Measurements from ENCODE around the gene JAKMIP1.

The JAKMIP1 gene

DNA sequence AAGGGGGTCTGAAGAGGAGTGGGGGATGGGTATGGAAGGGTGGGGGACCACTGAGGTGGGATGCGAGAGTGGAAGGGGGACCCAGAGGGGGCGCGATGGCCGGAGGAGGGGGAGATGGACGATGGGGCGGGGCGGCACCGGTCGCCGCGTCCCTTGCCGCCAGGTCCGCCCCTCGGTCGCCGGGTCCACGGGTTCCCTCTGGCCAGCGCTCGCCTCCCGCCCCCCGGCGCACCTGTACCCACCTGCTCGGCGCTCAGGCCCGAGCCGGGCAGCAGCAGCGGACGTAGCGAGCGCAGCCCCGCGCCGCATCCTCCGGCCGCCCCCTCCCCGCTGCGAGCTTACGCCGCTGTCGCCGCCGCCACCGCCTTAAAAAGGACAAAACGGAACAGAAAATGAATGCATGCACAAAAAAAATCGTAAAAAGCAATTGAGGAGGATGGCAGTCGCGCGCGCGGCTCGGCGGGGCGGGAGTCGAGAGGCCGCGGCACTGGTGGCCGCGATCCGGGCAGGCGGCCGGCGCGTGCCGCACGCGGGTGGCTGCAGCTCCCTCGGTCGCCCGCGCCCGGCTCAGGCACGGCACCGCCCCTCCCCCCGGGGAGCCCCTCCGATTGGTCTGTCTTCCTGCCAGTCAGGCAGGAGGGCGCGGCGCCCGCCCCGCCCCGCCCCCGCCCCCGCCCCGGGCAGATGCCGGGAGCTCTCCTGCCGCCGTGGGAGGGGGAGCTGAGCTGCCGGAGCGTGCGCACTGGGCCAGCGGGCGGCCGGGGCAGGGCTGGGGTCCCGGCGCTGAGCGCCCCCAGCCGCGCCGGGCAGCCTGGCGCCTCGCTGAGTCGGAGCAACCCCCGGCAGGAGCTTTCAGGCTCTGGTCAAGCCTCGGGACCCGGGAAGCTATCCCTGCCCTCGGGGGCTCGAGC is at the start of gene JAKMIP1:
JAKMIP1 (minus strand) TSS at position 539 of the 911 bp plus-strand sequence. CDS start 87,699 bp downstream, outside the sequence.
- peak; percentile 92 for DNase-seq

DNA sequence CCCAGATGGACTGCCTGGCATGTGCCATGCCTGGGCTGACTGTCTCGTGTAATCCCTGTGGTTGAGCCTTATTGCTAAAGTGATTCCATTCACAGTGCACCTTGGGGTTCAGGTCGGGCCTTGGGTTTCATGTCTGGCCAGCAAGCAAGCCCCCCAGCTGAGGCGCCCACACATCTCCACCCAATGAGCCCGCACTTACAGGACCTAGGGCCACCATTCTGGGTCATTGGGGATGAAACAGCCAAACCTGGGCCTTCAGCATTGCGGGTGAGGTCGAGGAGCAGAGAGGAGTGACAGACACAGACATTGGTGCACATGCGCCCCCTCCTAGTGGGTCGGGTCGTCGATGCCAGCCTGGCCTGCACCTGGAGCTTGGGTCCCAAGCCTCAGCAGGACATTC is 48.0 kb upstream of the JAKMIP1 start:
- no peak for DNase-seq

DNA sequence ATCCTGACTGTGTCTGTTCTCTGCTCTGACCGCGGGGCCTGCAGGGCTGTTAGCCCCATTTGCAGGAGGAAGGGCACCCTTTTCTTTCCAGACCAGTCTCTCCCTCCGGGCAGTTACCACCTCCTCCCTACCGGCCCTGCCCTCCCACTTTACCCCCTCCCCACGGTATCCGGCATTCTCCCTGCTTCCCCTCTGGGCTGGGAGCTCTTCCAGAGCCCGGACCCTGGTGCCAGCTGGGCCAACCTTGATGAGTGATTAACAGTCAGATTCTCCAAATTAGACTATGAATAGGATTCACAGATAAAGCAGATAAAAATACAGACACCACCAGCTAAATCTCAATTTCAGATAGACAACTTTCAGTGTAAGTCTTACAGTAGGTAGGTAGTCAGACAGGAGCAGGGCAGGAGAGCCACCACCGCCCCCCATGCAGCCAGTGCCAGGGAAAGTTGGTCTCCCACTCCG is 45.9 kb upstream of the JAKMIP1 start:
- no peak for DNase-seq

DNA sequence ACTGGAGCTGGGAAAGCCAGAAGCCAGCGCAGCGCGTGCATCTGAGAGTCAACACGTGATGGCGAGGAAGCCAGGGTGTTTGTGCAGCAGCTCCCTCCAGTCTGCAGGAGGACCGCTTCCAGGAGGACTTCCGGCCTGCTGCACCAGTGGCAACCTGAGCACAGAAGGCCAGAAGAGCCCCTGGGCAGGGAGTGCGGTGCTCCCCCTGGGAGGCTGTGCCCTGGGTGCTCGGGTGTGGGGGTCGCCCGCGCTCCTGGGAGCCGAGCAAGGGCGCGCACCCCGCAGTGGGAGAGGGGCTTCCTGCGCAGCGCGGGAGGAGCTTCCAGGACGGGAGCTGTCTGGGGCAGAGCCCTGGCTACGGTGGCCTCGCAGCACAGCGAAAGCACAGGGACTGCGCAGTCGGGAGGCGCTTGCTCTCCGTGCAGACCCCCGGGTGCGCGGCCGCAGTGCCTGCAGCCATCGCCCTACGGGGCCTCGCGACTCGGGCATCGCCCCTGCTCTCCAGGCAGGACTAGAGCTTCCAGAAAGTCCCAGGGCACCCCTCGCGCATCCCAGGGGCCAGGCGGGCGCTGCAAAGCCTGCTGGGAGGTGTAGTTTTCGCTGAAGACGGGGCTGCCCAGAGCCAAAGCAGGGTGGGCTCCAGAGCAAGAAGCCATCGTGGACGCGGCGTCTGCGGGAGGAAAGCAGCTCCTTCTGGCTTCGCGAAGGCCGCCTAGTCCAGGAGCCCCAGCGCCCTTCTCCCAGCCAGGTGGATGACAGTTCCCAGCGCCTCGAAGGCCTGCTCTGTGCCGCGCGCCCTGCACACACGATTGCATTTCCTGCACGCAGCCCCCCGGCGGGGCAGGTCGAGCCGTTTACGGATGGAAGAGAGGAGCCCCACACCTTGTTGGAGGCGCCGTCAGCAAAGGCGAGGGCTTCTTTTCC is 45.2 kb upstream of the JAKMIP1 start:
- DNase-seq = no peak

DNA sequence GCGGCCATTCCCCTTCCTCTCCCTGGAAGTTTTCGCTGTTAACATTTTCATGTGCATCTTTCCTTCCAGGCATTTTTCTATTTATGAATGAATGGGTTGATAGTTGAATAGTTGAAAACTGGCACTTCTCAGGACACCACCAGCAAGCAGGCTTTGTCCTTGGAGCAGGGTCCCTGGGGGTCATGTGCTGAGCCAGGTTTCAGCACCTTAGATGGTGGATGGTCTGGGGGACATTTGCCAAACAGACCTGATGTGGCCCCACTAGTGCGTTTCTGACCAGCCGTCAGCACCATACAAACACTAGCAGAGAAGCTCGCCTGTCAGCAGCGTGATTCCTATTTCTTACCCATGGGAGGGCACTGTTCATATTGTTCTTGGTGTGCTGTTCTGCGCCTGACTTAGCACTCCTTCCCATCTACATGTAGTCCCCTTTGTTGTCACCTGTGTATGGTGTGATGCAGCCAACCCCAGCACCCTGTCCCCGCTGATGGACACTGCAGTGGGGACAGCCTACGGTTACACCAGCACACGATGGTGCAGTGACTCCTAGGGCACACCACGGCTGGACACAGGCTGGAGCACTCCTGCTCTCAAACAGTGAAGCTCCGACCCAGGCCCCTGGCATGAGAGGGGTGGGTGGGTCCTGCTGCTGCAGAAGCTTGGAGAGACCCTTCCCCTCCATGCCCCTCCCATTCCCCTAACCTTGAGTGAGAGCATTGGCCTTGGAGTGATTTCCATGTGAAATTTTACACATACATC is 42.1 kb upstream of the JAKMIP1 start:
- DNase-seq = no peak

DNA sequence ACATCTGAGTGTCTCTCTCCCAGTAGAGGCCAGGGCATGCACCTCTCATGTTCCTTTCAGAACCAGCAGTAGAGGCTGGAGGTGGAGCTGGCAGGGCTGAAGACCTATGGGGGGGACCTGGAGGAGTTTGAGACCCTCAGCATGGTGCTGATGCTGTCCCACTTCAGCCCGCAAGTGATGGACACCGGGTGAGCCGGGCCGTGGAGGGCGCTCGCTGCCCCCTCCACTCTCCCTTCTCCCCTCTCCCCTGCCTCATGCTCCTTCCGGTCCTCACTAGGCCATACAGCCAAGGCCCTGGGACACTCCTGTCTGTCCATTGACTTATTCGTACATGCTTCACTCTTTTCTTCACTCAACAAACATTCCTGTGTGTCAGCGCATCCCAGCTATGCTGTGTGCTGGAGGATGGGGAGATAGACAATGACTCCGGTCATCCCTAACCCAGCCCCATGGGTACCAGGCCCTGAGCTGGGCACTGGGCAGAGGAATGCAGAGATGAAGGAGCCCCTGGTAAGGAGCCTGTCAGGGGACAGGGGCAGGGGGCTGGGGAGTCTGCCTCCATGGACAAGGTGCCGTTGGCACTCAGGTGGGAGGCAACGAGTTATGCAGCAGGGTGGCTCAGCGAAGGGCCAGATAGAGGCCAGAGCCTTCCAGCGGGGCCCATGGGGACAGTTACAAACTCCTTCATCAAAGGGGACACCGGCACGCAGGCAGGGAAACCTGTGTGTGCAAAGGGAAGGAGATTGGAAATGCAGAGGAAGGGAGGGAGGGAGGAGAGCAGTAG is 40.9 kb upstream of the JAKMIP1 start:
- no peak for DNase-seq

DNA sequence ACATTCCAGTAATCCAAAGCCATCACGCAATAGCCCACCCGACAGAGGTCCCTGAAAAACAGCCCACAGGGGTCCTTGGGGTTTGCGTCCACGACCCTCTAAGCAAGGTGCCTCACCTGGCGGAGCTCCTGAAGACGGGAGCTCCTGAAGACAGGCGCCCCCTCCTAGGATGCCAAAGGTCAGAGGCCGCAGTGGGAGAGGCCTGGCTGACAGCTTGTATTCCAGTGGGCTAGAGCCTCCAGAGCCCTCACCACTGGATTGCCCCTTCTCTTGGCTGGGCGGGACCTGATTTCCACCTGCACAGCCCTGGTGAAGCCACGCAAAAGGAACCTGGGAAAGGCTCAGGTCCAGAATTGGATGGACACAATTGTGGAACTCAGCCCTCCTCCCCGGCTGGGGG is 39.6 kb upstream of the JAKMIP1 start:
- no peak for DNase-seq

DNA sequence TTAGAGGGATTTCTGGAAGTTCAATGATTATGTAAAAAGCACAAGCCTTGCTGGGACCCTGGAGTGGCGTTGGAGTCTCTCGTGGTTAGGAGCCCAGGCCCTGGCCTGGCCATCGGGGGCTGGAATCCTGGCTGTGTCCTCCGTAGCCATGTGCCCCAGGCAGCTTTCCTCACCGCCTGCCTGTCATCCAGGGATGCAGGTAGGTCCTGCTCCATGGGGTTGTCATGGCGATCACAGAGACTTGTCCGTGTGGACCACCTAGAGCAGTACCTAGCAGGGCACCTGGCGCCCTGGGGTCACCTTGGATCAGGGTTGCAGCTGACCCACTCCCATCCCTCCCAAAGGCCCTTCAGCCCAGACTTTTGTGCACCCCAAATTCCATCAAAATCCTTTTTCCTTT is 39.1 kb upstream of the JAKMIP1 start:
- no peak for DNase-seq

DNA sequence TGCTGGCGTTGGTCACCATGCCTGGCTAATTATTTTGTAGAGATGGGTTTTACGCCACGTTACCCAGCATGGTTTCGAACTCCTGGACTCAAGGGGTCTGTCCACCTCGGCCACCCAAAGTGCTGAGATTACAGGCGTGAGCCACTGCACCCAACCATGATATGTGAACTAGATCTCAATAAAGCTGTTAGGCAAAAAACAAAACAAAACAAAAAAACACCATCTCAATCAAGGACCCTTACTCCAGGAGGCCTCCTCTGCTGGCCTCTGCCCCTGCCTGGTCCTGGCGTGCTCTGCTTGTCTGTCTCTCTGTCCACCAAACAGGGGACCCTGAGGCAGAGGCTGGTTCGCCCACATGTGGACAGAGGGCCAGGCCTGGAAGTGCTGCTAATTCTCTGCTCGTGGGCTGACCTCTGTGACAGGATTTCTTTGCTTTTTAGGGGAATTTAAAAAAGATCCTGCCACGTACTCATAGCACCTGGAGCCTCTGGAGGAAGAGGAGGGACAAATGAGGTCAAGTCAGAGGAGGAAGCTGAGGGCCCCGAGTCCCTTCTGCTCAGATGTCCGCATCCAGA is 36.6 kb upstream of the JAKMIP1 start:
- no peak for DNase-seq

DNA sequence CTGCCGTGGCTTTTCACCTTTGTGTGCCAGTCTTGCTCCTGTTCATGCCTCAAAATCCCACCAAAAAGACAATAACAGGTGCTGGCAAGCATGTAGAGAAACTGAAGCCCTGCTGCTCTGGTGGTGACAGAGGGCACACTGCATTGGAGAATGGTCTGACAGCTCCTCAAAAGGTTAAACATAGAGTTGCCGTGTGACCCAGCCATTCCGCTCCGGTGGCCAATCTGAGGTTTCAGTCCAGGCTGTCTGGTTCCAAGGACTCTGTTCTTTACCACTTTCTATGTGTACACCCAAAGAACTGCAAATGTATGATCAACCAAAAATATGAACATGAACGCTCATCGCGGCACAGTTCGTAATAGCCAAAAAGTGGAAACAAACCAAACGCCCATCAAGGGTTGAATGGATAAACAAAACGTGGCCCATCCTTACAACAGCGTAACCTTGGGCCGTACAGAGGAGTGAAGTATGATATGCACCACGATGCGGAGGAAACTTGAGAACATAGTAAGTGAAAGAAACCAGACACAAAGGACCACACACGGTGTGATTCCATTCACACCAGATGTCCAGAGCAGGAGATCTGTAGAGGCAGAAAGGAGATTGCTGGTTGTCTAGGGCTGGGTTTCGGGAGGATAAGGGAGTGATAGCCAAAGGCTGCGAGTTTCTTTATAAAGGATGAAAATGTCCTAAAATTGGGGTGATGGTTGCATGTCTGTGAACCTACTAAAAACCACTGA is 35.7 kb upstream of the JAKMIP1 start:
- DNase-seq = no peak

DNA sequence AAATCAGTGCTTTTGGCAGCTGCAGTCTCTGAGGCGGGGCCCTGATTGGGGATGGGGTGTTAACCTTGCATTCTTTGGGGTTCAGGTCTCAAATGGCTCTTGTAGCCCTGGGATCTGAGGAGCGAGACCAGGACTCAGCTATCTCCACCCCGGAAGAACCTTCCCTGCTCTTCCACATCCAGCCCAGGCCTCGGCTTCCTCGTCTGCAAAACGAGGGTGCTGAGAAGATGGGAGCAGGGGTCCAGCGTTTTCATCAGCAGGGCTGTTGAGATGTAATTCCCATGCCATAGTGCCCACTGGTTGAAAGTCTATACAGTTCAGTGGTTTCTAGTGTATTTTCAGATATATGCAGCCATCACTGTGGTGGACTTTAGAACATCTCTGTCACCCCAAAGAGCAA is 34.7 kb upstream of the JAKMIP1 start:
- no peak for DNase-seq

DNA sequence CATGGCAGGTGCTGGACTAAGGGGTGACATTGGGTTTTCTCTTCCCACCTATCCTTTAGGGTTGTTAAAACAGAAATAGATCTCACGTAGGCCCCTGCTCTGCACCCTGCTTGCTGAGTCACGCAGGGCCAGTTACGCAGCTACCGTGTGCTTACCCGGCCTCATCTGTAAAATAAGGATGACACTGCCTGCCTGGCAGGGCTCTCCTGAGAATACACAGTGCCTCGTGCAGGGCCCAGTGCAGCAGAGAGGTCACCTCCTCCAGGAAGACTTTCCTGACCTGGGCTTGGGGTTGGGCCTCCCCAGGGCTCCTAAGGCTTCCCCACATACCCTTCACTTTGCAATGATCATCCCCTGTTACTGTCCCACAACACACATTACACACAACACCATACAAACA is 33.6 kb upstream of the JAKMIP1 start:
- no peak for DNase-seq

DNA sequence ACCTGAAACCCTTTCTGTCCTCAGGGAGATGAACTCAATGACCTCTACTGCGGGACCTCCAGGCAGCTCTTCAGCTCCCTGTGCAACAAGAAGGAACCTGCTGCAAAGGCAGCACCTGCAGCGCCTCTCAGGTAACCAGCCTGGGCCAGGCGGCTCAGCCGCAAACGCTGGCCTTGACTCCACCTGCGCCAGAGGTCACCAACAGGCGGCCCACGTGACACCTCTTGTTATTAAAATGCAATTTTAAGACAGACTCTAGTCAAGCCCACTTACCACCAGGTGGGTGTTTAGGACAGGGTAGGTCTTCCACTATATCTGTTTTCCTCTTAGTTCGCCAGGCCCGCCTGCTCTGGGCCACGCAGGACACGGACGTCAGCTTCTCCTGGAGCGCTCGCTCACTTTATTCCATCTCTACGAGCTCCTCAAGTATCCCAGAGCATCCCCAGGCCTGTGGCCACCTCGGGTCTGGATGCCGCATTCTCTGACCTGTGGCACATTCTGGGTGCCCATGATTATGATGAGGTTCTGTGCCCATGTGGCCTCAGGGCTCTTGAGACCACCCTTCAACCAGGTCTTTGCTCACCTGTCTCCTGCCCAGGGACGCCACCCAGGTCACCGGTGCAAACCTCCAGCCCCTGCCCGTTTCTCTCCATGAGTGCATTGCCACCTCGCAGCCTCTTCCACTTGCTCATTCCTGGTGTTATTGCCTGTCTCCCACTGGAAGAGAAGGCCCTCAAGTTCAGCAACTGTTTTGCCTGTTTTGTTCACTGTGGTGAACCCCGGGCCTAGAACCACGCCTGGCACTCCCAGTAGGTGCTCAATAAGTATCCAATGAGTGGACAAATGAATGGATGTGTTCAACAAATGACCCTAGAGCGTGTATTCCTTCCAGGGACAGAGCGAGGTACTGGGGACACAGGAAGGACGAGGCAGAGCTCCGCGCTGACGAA is 32.8 kb upstream of the JAKMIP1 start:
- DNase-seq = no peak

DNA sequence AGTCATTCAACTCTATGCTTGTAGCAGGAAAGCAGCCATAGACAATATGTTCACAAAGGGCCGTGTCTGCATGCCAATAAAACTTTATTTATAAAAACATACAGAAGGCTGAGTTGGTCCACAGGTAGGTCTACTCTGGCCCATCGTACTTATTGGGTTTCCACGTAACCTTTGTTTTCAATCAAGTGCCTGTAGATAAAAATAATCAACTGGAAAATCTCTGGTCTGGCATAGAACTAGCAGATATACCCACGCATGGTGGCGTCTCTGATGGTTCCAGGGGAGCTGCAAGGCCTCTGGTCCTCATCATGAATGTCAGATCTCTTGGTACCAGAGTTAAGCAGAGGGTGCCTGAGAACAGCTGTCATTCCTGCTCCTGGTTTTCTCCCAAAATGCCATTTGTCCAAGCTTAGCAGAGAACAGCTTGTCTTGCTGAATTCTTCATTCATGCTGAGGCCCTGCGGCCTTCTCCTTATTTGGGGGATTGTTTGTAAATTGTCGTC is 31.4 kb upstream of the JAKMIP1 start:
- DNase-seq = no peak

DNA sequence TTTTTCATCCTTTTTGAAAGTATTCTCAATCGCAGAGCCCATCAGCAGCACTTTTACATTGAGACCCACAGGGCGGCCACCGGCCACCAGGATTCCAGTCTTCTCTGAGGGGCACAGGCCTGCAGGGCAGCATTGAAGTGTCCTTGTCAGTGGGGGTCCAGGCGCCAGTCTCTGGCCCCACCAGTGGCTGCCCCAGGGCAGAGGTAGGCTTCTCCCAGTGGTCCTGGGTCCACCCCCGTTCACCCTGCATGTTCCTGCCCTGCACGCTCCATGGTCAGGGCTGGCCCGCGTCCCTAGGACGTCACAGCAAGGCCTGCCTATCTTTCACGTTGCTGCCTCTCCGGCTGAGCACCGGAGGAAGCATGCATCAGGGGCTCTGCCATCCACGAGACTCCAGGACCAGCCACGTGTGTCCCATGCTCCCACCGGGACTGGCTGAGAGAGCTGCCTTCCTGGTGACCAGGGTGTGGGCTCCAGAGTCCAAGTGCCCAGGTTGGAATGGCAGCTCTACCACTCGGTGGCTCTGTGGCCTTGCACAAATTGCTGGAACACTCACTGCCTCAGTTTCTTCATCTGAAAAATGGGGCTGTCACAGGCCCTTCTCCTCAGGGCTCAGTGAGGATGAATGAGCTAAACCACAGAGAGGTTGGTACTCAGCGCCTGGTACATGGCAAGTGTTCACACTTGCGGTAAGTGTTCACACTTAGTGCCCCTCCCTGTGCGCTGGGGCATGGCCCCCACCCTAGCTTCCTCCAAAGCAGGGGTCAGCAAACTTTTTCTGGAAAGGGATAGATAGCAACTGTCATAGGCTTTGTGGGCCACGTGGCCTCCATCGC is 30.7 kb upstream of the JAKMIP1 start:
- DNase-seq = no peak

DNA sequence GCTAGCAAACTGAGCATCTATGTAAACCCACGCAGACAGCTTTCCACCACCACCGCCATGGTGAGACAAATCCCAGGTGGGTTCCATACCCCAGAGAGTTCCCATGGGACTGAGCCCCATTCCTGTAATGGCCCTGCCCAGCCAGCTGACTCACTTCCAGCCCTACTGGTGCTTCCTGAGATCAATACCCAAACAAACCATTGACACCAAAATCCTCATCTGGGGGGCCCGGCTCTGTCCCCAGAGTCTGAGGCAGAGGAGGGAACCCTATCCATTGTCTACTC is 30.1 kb upstream of the JAKMIP1 start:
- no peak for DNase-seq

DNA sequence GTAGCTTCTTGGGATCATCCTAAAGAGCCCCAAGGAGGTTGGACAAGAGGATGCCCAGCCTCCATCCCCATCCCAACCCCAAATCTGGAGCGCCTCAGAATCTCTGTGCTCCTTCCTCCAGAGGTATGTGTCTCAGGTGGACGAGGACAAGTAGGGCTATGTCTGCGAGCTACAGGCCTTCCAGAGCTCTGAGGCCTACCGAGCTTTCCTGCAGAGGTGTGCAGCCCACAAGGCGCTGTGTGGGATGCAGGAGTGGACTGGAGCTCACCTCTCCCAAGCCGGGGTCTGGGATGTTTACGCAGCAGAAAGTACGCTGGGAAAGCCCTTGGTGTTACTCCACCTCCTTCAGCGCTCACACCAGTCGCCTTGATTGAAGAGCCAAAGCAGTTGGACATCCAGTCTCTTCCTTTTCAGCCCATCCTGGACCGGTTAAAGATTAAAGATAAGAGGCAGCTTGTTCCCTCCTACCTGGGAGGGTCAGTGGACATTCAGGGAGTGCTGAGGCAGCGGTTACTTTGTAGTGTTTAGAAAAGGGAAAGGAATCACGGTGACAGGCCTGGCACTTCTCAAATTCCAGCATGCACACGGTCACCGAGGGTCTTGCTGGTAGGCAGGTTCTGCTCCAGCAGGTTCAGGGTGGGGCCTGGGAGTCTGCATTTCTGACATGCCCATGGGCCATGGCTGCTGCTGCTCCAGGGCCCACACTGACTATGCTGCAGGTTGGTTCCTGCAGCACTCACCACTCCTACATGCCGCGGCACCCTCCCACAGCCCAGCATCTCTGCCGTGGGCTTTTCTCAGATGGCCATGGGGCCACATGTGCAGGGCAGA is 29.5 kb upstream of the JAKMIP1 start:
- no peak for DNase-seq

DNA sequence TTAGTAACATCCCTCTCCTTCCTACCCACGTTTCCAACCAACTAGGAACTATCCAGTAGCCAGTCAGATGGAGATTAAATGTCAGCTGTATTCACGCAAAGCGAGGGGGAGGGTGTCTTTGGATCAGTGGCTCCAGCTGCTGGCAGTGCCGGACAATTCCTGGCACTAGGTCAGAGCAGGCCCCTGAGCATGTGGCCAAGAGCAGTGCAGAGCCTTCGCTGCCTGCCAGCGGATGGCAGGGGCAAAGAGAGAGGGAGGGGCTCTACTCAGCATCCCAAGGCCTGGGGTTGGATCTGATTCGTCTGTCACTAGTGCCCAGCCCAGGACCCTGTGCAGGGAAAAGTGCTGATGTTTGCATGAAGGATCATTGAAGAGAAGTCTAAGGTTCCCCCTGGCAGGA is 28.7 kb upstream of the JAKMIP1 start:
- no peak for DNase-seq
